GM21367 (cell line): ENCODE measurements around the gene DTD1.

Source experiments
- ATAC-seq: cut with Tn5 transposase; IDR thresholded peaks from one replicate; pipeline ENCODE4 v1.9.1; 2021; ENCODE audit not compliant: unreplicated experiment

DTD1 gene

GRCh38 chr20:18657575-18657974, 69.7 kb downstream of the DTD1 start:
- ATAC-seq, result no peak

GRCh38 chr20:18662279-18663040, 74.6 kb downstream of the DTD1 start:
- ATAC-seq, result no peak

- ATAC-seq, result no peak
These were observed 76.1 kb downstream of the DTD1 start for GRCh38 chr20:18663932-18664331.

- no peak for ATAC-seq
These were observed 77.3 kb downstream of the DTD1 start for GRCh38 chr20:18665135-18665534.

GRCh38 chr20:18666803-18667415, 79.1 kb downstream of the DTD1 start:
- ATAC-seq, result no peak

- ATAC-seq, result no peak
These were observed 81.6 kb downstream of the DTD1 start for GRCh38 chr20:18669241-18670019.

GRCh38 chr20:18671203-18671710, 83.4 kb downstream of the DTD1 start:
- no peak for ATAC-seq

- ATAC-seq, result no peak
These were observed 85.0 kb downstream of the DTD1 start for GRCh38 chr20:18672834-18673233.

GRCh38 chr20:18676396-18676795, 88.5 kb downstream of the DTD1 start:
- ATAC-seq, result no peak

GRCh38 chr20:18677126-18677525, 89.3 kb downstream of the DTD1 start:
- ATAC-seq, result no peak

GRCh38 chr20:18678549-18679419, 90.9 kb downstream of the DTD1 start:
- no peak for ATAC-seq

GRCh38 chr20:18683839-18684238, 96.0 kb downstream of the DTD1 start:
- ATAC-seq, result no peak

GRCh38 chr20:18684775-18685174, 96.9 kb downstream of the DTD1 start:
- no peak for ATAC-seq

GRCh38 chr20:18685406-18685805, 97.6 kb downstream of the DTD1 start:
- ATAC-seq, result no peak

GRCh38 chr20:18686696-18687095, 98.8 kb downstream of the DTD1 start:
- ATAC-seq, result no peak

GRCh38 chr20:18688676-18689075, 100.8 kb downstream of the DTD1 start:
- no peak for ATAC-seq

GRCh38 chr20:18689557-18689956, 101.7 kb downstream of the DTD1 start:
- no peak for ATAC-seq

- no peak for ATAC-seq
These were observed 104.6 kb downstream of the DTD1 start for GRCh38 chr20:18692447-18692846.

GRCh38 chr20:18694071-18694470, 106.2 kb downstream of the DTD1 start:
- ATAC-seq, result no peak

- ATAC-seq, result no peak
These were observed 107.3 kb downstream of the DTD1 start for GRCh38 chr20:18695175-18695574.
